IMR-90 (cell line): ENCODE measurements around the gene MYL12B. TPM values are rescaled to one million over a fixed set of nuclear protein-coding genes. Genes with fewer than 3 reads are reported as not detected.

Experiments used
- ATAC-seq: fragments of 200-7000 bp; cut with Tn5 transposase; 2 replicates; pipeline ENCODE4 v1.9.1; 2020; ENCODE audit warnings: low read depth, mild to moderate bottlenecking, moderate library complexity
- BruUV-seq: library from RNA; stranded (reverse); fragments of 400-500 nt; replicated peaks from 2 replicates; lab custom pipeline; 2021; lab: Mats Ljungman, UMichigan
- CTCF ChIA-PET: fragments of 300-600 bp; formaldehyde crosslinking; extraction: SDS; loops from one replicate; lab custom pipeline; 2021; ENCODE audit warnings: antibody characterized with exemption; lab: Yijun Ruan, JAX
- POLR2A ChIA-PET: fragments of 300-600 bp; sonication (Branson Sonifier 250); formaldehyde crosslinking; loops from one replicate; lab custom pipeline; 2022; ENCODE audit warnings: antibody characterized with exemption; ENCODE audit not compliant: unreplicated experiment; lab: Charles Lee
- DNase-seq: peaks from one replicate; pipeline ENCODE4 v3.0.0; 2013
- H2AFZ ChIP-seq: replicated peaks from 2 replicates; pipeline ENCODE3; 2013; ENCODE audit warnings: low read length, mild to moderate bottlenecking; ENCODE audit not compliant: poor library complexity
- H2AK5ac ChIP-seq: 2 replicates; pipeline ENCODE4 v1.6.1; 2013; ENCODE audit warnings: low read depth, low read length, inconsistent platforms
- H2AK9ac ChIP-seq: replicated peaks from 2 replicates; pipeline ENCODE3; 2013; ENCODE audit warnings: mild to moderate bottlenecking, low read depth, low read length, moderate library complexity; ENCODE audit not compliant: poor library complexity
- H2BK120ac ChIP-seq: 2 replicates; pipeline ENCODE4 v1.6.1; 2013; ENCODE audit warnings: low read depth, low read length, inconsistent platforms
- H2BK15ac ChIP-seq: 3 replicates; pipeline ENCODE4 v1.6.1; 2013; ENCODE audit warnings: low read depth, low read length, inconsistent platforms
- H2BK20ac ChIP-seq: 2 replicates; pipeline ENCODE4 v1.6.1; 2013; ENCODE audit warnings: low read depth, mild to moderate bottlenecking, inconsistent platforms, low read length, moderate library complexity
- H2BK5ac ChIP-seq: 2 replicates; pipeline ENCODE4 v1.6.1; 2013; ENCODE audit warnings: mild to moderate bottlenecking, low read depth, low read length, inconsistent platforms; ENCODE audit not compliant: poor library complexity, severe bottlenecking
- H3K14ac ChIP-seq: replicated peaks from 2 replicates; pipeline ENCODE4 v1.6.1; 2013; ENCODE audit warnings: low read depth, low read length, inconsistent platforms
- H3K18ac ChIP-seq: 2 replicates; pipeline ENCODE4 v1.6.1; 2013; ENCODE audit warnings: low read depth, low read length, control low read depth
- H3K23ac ChIP-seq: 2 replicates; pipeline ENCODE4 v1.6.1; 2013; ENCODE audit warnings: low read depth, low read length, inconsistent platforms
- H3K27ac ChIP-seq: 2 replicates; pipeline ENCODE4 v1.5.1; 2013; ENCODE audit warnings: mild to moderate bottlenecking, control low read depth, low read length; ENCODE audit not compliant: insufficient read depth
- H3K27me3 ChIP-seq: 2 replicates; pipeline ENCODE4 v1.6.1; 2013; ENCODE audit warnings: low read length; ENCODE audit not compliant: control insufficient read depth, insufficient read depth
- H3K36me3 ChIP-seq: 2 replicates; pipeline ENCODE4 v1.6.1; 2013; ENCODE audit warnings: low read length, mixed read lengths; ENCODE audit not compliant: control insufficient read depth, insufficient read depth
- H3K4ac ChIP-seq: 2 replicates; pipeline ENCODE4 v1.6.1; 2013; ENCODE audit warnings: low read depth, low read length, inconsistent platforms
- H3K4me1 ChIP-seq: 2 replicates; pipeline ENCODE4 v1.6.1; 2013; ENCODE audit warnings: low read length, mixed read lengths; ENCODE audit not compliant: control insufficient read depth, insufficient read depth
- H3K4me2 ChIP-seq: 2 replicates; pipeline ENCODE4 v1.6.1; 2013; ENCODE audit warnings: low read depth, mild to moderate bottlenecking, control low read depth, low read length, moderate library complexity
- H3K4me3 ChIP-seq: 2 replicates; pipeline ENCODE4 v1.5.1; 2013; ENCODE audit warnings: low read depth, mild to moderate bottlenecking, control low read depth, low read length, moderate library complexity; ENCODE audit not compliant: insufficient read depth
- H3K56ac ChIP-seq: 2 replicates; pipeline ENCODE4 v1.6.1; 2013; ENCODE audit warnings: low read length, inconsistent platforms; ENCODE audit not compliant: insufficient read depth; ENCODE audit errors: extremely low read depth
- H3K79me1 ChIP-seq, 2 experiments: 2 replicates each; pipeline ENCODE4 v1.6.1; 2013; ENCODE audit warnings: low read length in 2 of 2, inconsistent platforms in 1 of 2, low read depth in 1 of 2
- H3K9ac ChIP-seq: 2 replicates; pipeline ENCODE4 v1.6.1; 2013; ENCODE audit warnings: low read depth, low read length, control low read depth
- H3K9me1 ChIP-seq: 2 replicates; pipeline ENCODE4 v1.6.1; 2013; ENCODE audit warnings: low read length, inconsistent platforms; ENCODE audit not compliant: insufficient read depth
- H3K9me3 ChIP-seq: 2 replicates; pipeline ENCODE4 v1.6.1; 2013; ENCODE audit warnings: low read length; ENCODE audit not compliant: control insufficient read depth, insufficient read depth
- H4K20me1 ChIP-seq: 2 replicates; pipeline ENCODE4 v1.6.1; 2013; ENCODE audit warnings: low read length, inconsistent platforms; ENCODE audit not compliant: insufficient read depth
- H4K5ac ChIP-seq: 2 replicates; pipeline ENCODE4 v1.6.1; 2013; ENCODE audit warnings: mild to moderate bottlenecking, low read depth, low read length, control low read depth
- H4K8ac ChIP-seq, 2 experiments: 2 replicates each; pipeline ENCODE4 v1.6.1; 2013; ENCODE audit warnings: low read depth in 2 of 2, low read length in 2 of 2, control low read depth in 1 of 2, inconsistent platforms in 1 of 2
- H4K91ac ChIP-seq: 2 replicates; pipeline ENCODE4 v1.6.1; 2013; ENCODE audit warnings: low read depth, low read length, inconsistent platforms; ENCODE audit not compliant: insufficient read depth
- BHLHE40 ChIP-seq: fragments of 150-350 bp; IDR thresholded peaks from 2 replicates; pipeline ENCODE4 v1.6.1; 2016; ENCODE audit warnings: mild to moderate bottlenecking, low read depth, low read length
- FOS ChIP-seq: fragments of 150-350 bp; IDR thresholded peaks from 2 replicates; pipeline ENCODE4 v1.6.1; 2016; ENCODE audit warnings: low read depth, low read length
- MAFK ChIP-seq: IDR thresholded peaks from 2 replicates; pipeline ENCODE4 v1.6.1; 2012; ENCODE audit warnings: low read depth, low read length, improper control_type of control experiment
- MXI1 ChIP-seq: IDR thresholded peaks from 2 replicates; pipeline ENCODE4 v1.6.1; 2012; ENCODE audit warnings: low read depth, mild to moderate bottlenecking, low read length, moderate library complexity, borderline replicate concordance
- NFE2L2 ChIP-seq: fragments of 150-350 bp; IDR thresholded peaks from 2 replicates; pipeline ENCODE4 v1.6.1; 2016; ENCODE audit warnings: low read depth, mild to moderate bottlenecking, low read length
- POLR2A ChIP-seq: IDR thresholded peaks from 2 replicates; pipeline ENCODE4 v1.6.1; 2012; ENCODE audit warnings: mild to moderate bottlenecking, low read depth, low read length
- RAD21 ChIP-seq: IDR thresholded peaks from 2 replicates; pipeline ENCODE4 v1.6.1; 2012; ENCODE audit warnings: low read length, improper control_type of control experiment
- RCOR1 ChIP-seq: IDR thresholded peaks from 2 replicates; pipeline ENCODE4 v1.6.1; 2012; ENCODE audit warnings: mild to moderate bottlenecking, low read length, improper control_type of control experiment; ENCODE audit not compliant: insufficient replicate concordance
- RFX5 ChIP-seq: IDR thresholded peaks from 2 replicates; pipeline ENCODE4 v1.8.0; 2012; ENCODE audit warnings: low read depth, mild to moderate bottlenecking, low read length, moderate library complexity
- WGBS, 2 experiments: methylation state at CpG; one replicate each; pipeline versions ENCODE4 v1.1.5 to v1.1.7; 2013; ENCODE audit warnings: missing lambda C conversion rate in 2 of 2; ENCODE audit not compliant: insufficient read length in 1 of 2; ENCODE audit errors: extremely low coverage in 2 of 2; 5-methylcytosine and 5-hydroxymethylcytosine counted together
- dilution Hi-C: fragments of 300-500 bp; cut with HindIII; formaldehyde crosslinking; loops from one replicate; pipeline ENCODE4 v1.14.3; 2018; ENCODE audit warnings: low sequenced_read_pairs; ENCODE audit not compliant: unreplicated experiment
- in situ Hi-C: fragments of 300-500 bp; cut with MboI; formaldehyde crosslinking; loops from 3 replicates; pipeline ENCODE4 v1.14.3; 2019; ENCODE audit warnings: low sequenced_read_pairs, inconsistent platforms, mixed read lengths
- intact Hi-C: fragments of 100-400 bp; cut with micrococcal nuclease; formaldehyde crosslinking; loops from 2 replicates; pipeline ENCODE4 v1.10.0; 2022
- polyA plus RNA-seq, 3 experiments: library from polyadenylated mRNA; depleted of rRNA; stranded (reverse); fragments of >200 nt; gene quantifications; 2 replicates each; pipeline ENCODE4 v1.2.3, GENCODE V29; 2012; ENCODE audit warnings: low replicate concordance in 1 of 3
- total RNA-seq: library from RNA; depleted of rRNA; stranded (reverse); fragments of >200 nt; gene quantifications from 2 replicates; pipeline ENCODE4 v1.2.3, GENCODE V29; 2012
- TF ChIP-seq, protein P1 (sequence below): fragments of 150-350 bp; IDR thresholded peaks from 2 replicates; pipeline ENCODE4 v1.6.1; 2016; ENCODE audit warnings: low read depth, mild to moderate bottlenecking, low read length, moderate library complexity, borderline replicate concordance
- TF ChIP-seq, protein P2 (sequence below): conservative IDR thresholded peaks from 2 replicates; pipeline ENCODE4 v1.5.1; 2012; ENCODE audit warnings: mild to moderate bottlenecking, low read depth, low read length, improper control_type of control experiment

MYL12B gene
- total and polyA plus RNA-seq, 2 of the 4 experiments (the other 2 are of a cell fraction) = 692 to 816 TPM

DNA sequence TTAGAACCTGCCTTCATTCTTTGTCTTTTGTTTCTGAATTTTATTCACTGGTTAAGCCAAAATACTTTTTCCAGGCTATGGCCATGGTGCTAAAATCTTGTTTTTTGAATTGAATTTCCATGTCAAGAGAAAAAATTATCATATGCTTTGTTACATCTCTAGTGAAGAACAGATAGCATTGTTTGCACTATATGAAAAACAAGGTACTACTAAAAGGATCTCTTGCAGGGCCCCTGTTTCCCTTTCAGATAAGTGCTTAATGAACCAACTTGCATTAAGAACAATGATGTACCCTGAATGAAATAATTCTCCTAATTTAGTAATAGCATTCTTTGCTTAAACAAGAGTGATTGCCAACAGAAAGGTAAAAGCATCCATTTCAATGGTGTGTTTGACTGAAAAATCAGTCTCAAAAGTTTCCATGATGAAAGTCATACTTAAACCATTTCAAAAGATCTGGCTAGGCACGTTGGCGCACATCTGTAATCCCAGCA is 4.3 kb upstream of the MYL12B start:
- H3K27ac ChIP-seq = peak overlapping the region; percentile 22; the same call in 1 of the 2 replicates
- no peak overlapping the region for H3K4me2 ChIP-seq
- POLR2A ChIA-PET = no interaction called here
- H3K56ac ChIP-seq = no peak overlapping the region
- CTCF ChIA-PET = no interaction called here
- in situ Hi-C loops (no loop called here), dilution Hi-C loops (no loop called here), intact Hi-C loops (no loop called here)
- no peak overlapping the region for H2AFZ ChIP-seq
- no peak overlapping the region for H3K14ac ChIP-seq
- H4K5ac ChIP-seq = no peak overlapping the region
- WGBS, 2 experiments = no CpG with 5 or more reads among the region's 2 CpGs
- no peak overlapping the region for H3K4ac ChIP-seq
- peaks cover 15% of the 10 kb centered on the region for H3K4me1 ChIP-seq
- no peak overlapping the region for H3K9ac ChIP-seq
- H3K18ac ChIP-seq = no peak overlapping the region
- no peak overlapping the region for H2AK9ac ChIP-seq
- no peak overlapping the region for H3K4me3 ChIP-seq
- no peaks in the 10 kb centered on the region for H3K9me1 ChIP-seq
- TF ChIP-seq RFX5 (no peak), MAFK (no peak), MXI1 (no peak), BHLHE40 (no peak), RCOR1 (no peak), POLR2A (no peak), FOS (no peak), RAD21 (no peak), NFE2L2 (no peak)
- TF ChIP-seq, protein P1, sequence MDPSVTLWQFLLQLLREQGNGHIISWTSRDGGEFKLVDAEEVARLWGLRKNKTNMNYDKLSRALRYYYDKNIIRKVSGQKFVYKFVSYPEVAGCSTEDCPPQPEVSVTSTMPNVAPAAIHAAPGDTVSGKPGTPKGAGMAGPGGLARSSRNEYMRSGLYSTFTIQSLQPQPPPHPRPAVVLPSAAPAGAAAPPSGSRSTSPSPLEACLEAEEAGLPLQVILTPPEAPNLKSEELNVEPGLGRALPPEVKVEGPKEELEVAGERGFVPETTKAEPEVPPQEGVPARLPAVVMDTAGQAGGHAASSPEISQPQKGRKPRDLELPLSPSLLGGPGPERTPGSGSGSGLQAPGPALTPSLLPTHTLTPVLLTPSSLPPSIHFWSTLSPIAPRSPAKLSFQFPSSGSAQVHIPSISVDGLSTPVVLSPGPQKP = no peak
- TF ChIP-seq, protein P2, sequence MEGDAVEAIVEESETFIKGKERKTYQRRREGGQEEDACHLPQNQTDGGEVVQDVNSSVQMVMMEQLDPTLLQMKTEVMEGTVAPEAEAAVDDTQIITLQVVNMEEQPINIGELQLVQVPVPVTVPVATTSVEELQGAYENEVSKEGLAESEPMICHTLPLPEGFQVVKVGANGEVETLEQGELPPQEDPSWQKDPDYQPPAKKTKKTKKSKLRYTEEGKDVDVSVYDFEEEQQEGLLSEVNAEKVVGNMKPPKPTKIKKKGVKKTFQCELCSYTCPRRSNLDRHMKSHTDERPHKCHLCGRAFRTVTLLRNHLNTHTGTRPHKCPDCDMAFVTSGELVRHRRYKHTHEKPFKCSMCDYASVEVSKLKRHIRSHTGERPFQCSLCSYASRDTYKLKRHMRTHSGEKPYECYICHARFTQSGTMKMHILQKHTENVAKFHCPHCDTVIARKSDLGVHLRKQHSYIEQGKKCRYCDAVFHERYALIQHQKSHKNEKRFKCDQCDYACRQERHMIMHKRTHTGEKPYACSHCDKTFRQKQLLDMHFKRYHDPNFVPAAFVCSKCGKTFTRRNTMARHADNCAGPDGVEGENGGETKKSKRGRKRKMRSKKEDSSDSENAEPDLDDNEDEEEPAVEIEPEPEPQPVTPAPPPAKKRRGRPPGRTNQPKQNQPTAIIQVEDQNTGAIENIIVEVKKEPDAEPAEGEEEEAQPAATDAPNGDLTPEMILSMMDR = no peak
- no peaks in the 10 kb centered on the region for H3K9me3 ChIP-seq
- H2AK5ac ChIP-seq = 0 out of 2 replicates have a peak overlapping the region, but pooled peaks have one; percentile 30
- peak overlapping the region; percentile 81 for H2BK5ac ChIP-seq
- ATAC-seq (no peak), DNase-seq (no peak)
- H2BK20ac ChIP-seq = no peak overlapping the region
- H4K91ac ChIP-seq = no peak overlapping the region
- no peak overlapping the region for H3K23ac ChIP-seq
- peaks cover 33 to 65% of the 10 kb centered on the region in 2 experiments for H3K79me1 ChIP-seq
- H2BK120ac ChIP-seq = no peak overlapping the region
- no peak overlapping the region for H2BK15ac ChIP-seq
- BruUV-seq = no TSS peak
- H4K20me1 ChIP-seq = peaks cover 22% of the 10 kb centered on the region
- no peaks in the 10 kb centered on the region for H3K27me3 ChIP-seq
- H3K36me3 ChIP-seq = peaks cover 35% of the 10 kb centered on the region
- no peak overlapping the region for H4K8ac ChIP-seq
